K562 (cell line): ENCODE data around the gene FOXN3.

Experiments used
- TAF1 ChIP-seq: IDR thresholded peaks from 2 replicates; pipeline ENCODE4 v1.6.1; 2011; ENCODE audit warnings: mild to moderate bottlenecking, low read length, moderate library complexity; ENCODE audit not compliant: insufficient read depth, control insufficient read depth, severe bottlenecking; ENCODE audit errors: extremely low read depth
- TF ChIP-seq, protein P1 (sequence below), 3 experiments: fragments of 200-800 bp in 1 of 3; sonication (Bioruptor generic) in 1 of 3; sonication (generic) in 1 of 3; formaldehyde crosslinking in 1 of 3; IDR thresholded peaks; 2 replicates each; pipeline versions ENCODE4 v1.6.1 to v1.8.0; 2016 to 2022; ENCODE audit warnings: mild to moderate bottlenecking in 2 of 3, missing compliant biosample characterization in 2 of 3, missing genetic modification characterization in 2 of 3, missing genetic modification reagents in 1 of 3

DNA sequence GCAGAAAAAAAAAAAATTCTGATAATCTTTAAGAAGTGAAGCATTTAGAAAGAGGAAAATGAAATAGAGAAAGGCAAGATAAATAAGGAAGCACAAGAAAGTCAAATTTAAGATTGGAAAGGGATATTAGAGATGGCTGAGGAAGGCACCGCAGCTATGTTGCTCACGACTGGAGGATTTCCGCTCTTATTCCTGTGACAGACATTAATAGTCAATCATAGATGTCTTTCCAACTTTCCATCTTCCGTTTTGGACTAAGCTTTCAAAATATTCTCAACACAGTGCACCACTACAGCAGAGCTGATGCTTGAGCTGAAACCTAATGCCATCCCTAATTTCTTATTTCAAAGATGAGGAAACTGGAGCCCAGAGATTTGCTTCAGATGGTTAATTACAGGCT, 290.6 kb downstream of the FOXN3 start:
- TF ChIP-seq, protein P1, sequence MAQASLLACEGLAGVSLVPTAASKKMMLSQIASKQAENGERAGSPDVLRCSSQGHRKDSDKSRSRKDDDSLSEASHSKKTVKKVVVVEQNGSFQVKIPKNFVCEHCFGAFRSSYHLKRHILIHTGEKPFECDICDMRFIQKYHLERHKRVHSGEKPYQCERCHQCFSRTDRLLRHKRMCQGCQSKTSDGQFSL (CRISPR knock-in tag; IDR thresholded peaks at IDR 0.05): no peak
- TF ChIP-seq, protein P1 (tag; IDR thresholded peaks at IDR 0.05): no peak
- no peak for TF ChIP-seq TAF1
